Prostate gland (tissue), 2 donors: ENCODE data around the gene CABCOCO1.

Source experiments
- POLR2A ChIP-seq: fragments of 450-650 bp; IDR thresholded peaks from one replicate; pipeline ENCODE4 v1.6.1; 2016; ENCODE audit warnings: antibody characterized with exemption, mild to moderate bottlenecking
- TF ChIP-seq, protein P1 (sequence below), 4 experiments: fragments of 200-600 bp in 2 of 4; fragments of 450-650 bp in 2 of 4; sonication (generic) in 2 of 4; IDR thresholded peaks; 1 replicate in 3 of 4; 2 replicates in 1 of 4; pipeline ENCODE4 v1.5.1; 2016 to 2019; ENCODE audit warnings: antibody characterized with exemption in 4 of 4, mild to moderate bottlenecking in 2 of 4, moderate library complexity in 2 of 4

- TF ChIP-seq, protein P1, sequence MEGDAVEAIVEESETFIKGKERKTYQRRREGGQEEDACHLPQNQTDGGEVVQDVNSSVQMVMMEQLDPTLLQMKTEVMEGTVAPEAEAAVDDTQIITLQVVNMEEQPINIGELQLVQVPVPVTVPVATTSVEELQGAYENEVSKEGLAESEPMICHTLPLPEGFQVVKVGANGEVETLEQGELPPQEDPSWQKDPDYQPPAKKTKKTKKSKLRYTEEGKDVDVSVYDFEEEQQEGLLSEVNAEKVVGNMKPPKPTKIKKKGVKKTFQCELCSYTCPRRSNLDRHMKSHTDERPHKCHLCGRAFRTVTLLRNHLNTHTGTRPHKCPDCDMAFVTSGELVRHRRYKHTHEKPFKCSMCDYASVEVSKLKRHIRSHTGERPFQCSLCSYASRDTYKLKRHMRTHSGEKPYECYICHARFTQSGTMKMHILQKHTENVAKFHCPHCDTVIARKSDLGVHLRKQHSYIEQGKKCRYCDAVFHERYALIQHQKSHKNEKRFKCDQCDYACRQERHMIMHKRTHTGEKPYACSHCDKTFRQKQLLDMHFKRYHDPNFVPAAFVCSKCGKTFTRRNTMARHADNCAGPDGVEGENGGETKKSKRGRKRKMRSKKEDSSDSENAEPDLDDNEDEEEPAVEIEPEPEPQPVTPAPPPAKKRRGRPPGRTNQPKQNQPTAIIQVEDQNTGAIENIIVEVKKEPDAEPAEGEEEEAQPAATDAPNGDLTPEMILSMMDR (IDR thresholded peaks at IDR 0.05) = no peak
- TF ChIP-seq POLR2A = no peak
Measured at GRCh38 chr10:61642676-61643075, 20.1 kb upstream of the CABCOCO1 start.
